ENCODE results near the gene ACBD6. TPM values are rescaled to one million over a fixed set of nuclear protein-coding genes. Genes with fewer than 3 reads are reported as not detected.

Gene ACBD6
- total and polyA plus RNA-seq, 10 of the 15 experiments (the other 5 are each of a cell fraction or from before 2014, with no cell fraction given): 15.0 to 67.3 (median 55.0) TPM

DNA sequence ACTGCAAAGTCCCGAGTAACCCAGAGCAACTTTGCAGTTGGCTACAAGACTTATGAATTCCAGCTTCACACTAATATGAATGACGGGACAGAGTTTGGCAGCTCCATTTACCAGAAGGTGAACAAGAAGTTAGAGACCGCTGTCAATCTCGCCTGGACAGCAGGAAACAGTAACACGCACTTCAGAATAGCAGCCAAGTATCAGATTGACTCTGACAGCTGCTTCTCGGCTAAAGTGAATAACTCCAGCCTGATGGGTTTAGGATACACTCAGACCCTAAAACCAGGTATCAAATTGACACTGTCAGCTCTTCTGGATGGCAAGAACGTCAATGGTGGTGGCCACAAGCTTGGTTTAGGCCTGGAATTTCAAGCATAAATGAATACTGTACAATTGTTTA lies 66.8 kb downstream of the ACBD6 start (continued):
- no peak for TF ChIP-seq CBX3 (IDR thresholded peaks at IDR 0.05; ENCODE audit: borderline replicate concordance, low read depth)
- TF ChIP-seq, protein P1, sequence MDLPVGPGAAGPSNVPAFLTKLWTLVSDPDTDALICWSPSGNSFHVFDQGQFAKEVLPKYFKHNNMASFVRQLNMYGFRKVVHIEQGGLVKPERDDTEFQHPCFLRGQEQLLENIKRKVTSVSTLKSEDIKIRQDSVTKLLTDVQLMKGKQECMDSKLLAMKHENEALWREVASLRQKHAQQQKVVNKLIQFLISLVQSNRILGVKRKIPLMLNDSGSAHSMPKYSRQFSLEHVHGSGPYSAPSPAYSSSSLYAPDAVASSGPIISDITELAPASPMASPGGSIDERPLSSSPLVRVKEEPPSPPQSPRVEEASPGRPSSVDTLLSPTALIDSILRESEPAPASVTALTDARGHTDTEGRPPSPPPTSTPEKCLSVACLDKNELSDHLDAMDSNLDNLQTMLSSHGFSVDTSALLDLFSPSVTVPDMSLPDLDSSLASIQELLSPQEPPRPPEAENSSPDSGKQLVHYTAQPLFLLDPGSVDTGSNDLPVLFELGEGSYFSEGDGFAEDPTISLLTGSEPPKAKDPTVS (IDR thresholded peaks at IDR 0.05; ENCODE audit: low read depth, low read length): no peak
- no peak for TF ChIP-seq MTA2 (IDR thresholded peaks at IDR 0.05; ENCODE audit: low read depth)
- TF ChIP-seq EP300 (IDR thresholded peaks at IDR 0.05; ENCODE audit: borderline replicate concordance in 1 of 2, control insufficient read depth in 1 of 2, low read depth in 2 of 2, low read length in 2 of 2): no peak
- TF ChIP-seq STAT1 (conservative IDR thresholded peaks at IDR 0.05): no peak

DNA sequence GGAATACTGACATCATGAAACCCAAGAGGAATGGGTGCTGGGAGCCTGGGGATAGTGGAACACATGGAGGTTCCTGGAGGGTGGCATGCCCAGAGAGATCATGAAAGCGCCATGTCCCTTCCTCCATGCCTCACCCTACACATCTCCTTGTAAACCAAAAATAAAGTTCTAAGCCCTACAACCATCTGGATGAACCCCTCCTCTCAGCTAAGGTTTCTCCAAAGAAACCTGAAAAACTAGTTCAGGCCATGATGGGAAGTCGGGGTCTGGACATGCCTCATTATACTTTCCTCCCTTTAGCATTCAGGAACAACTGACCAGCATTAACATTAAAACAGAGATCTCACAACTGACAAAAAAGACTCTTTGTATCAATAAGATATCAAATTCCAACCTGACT lies 68.5 kb downstream of the ACBD6 start:
- peaks cover 1% of the 10 kb centered on the region for H3K9me3 ChIP-seq (replicated peaks; ENCODE audit: control insufficient read depth, insufficient read depth, low read length)
- no peak overlapping the region for H3K9ac ChIP-seq (ENCODE audit: control insufficient read depth, insufficient read depth, low read length)
- RAD21 ChIA-PET (ENCODE audit: unreplicated experiment): no interaction called here
- no peak overlapping the region for H3K4me3 ChIP-seq
- H2AFZ ChIP-seq (ENCODE audit: control insufficient read depth, low read depth, low read length): no peak overlapping the region
- H3K27me3 ChIP-seq (replicated peaks in 1 of 2; ENCODE audit: control insufficient read depth in 2 of 2, insufficient read depth in 2 of 2, low read length in 1 of 2): no peaks in the 10 kb centered on the region
- ATAC-seq (no peak), FAIRE-seq (no peak), DNase-seq (ENCODE audit: low read depth, low spot score) (no peak)
- WGBS (ENCODE audit: insufficient coverage, insufficient replicate concordance, low lambda C conversion rate, missing lambda C conversion rate): 100% methylated on average over 2 of the region's 2 CpGs
- in situ Hi-C loops (cut with MboI): no loop called here
- H3K4me2 ChIP-seq (ENCODE audit: control insufficient read depth, insufficient read depth): no peak overlapping the region
- H3K36me3 ChIP-seq (ENCODE audit: control insufficient read depth in 2 of 2, insufficient read depth in 2 of 2, low read length in 1 of 2): no peaks in the 10 kb centered on the region
- no peaks in the 10 kb centered on the region for H4K20me1 ChIP-seq (ENCODE audit: control insufficient read depth, insufficient read depth)
- CTCF ChIA-PET: no interaction called here
- H3K79me2 ChIP-seq (ENCODE audit: control insufficient read depth, insufficient read depth, low read length): no peaks in the 10 kb centered on the region; the same call in 1 of the 2 replicates
- POLR2A ChIA-PET: no interaction called here
- SMC1A ChIA-PET (ENCODE audit: uncharacterized antibody, unreplicated experiment): no interaction called here
- no peak overlapping the region for H3K27ac ChIP-seq (ENCODE audit: control insufficient read depth, insufficient read depth)
- BruUV-seq (replicated peaks): no TSS peak
- TF ChIP-seq FOXM1 (IDR thresholded peaks at IDR 0.05; ENCODE audit: low read depth, low read length): no peak
- H3K4me1 ChIP-seq (ENCODE audit: control insufficient read depth, insufficient read depth, low read length): no peaks in the 10 kb centered on the region
- intact Hi-C loops (cut with micrococcal nuclease; ENCODE audit: unreplicated experiment): no loop called here

Data from GM12878 (cell line).